K562 (cell line): ENCODE results near the gene CCDC32. TPM values are rescaled to one million over a fixed set of nuclear protein-coding genes. Genes with fewer than 3 reads are reported as not detected.

ENCODE experiments used
- EP400 ChIP-seq: fragments of 450-650 bp; IDR thresholded peaks from 2 replicates; pipeline ENCODE4 v1.6.1; 2017; ENCODE audit warnings: antibody characterized with exemption, mild to moderate bottlenecking, moderate library complexity
- HDAC2 ChIP-seq: fragments of 450-650 bp; IDR thresholded peaks from 2 replicates; pipeline ENCODE4 v1.6.1; 2016; ENCODE audit warnings: mild to moderate bottlenecking
- HDAC3 ChIP-seq: fragments of 450-650 bp; IDR thresholded peaks from 2 replicates; pipeline ENCODE4 v1.6.1; 2018; ENCODE audit warnings: borderline replicate concordance, mild to moderate bottlenecking, moderate library complexity; ENCODE audit not compliant: partially characterized antibody
- JUND ChIP-seq, 2 experiments: IDR thresholded peaks; 2 replicates in 1 of 2; 3 replicates in 1 of 2; pipeline ENCODE4 v1.6.1; 2011; ENCODE audit warnings: borderline replicate concordance in 2 of 2, low read depth in 2 of 2, low read length in 2 of 2, improper control_type of control experiment in 1 of 2, missing biosample characterization in 1 of 2, missing genetic modification characterization in 1 of 2, missing genetic modification reagents in 1 of 2
- KAT7 ChIP-seq: sonication (generic); formaldehyde crosslinking; IDR thresholded peaks from 2 replicates; pipeline ENCODE4 v1.8.0; 2022; ENCODE audit warnings: missing genetic modification reagents, mild to moderate bottlenecking, borderline replicate concordance
- MAZ ChIP-seq, 2 experiments: fragments of 450-650 bp in 1 of 2; sonication (generic) in 1 of 2; formaldehyde crosslinking; IDR thresholded peaks in 1 of 2; conservative IDR thresholded peaks in 1 of 2; 2 replicates each; pipeline versions ENCODE4 v1.4.0 to v1.5.0; 2020; ENCODE audit warnings: mild to moderate bottlenecking in 1 of 2, missing genetic modification reagents in 1 of 2
- NCOA2 ChIP-seq, 2 experiments: fragments of 450-650 bp; IDR thresholded peaks; 2 replicates each; pipeline ENCODE4 v1.6.1; 2018; ENCODE audit warnings: mild to moderate bottlenecking in 2 of 2, moderate library complexity in 1 of 2; ENCODE audit not compliant: partially characterized antibody in 2 of 2
- PHF21A ChIP-seq: fragments of 450-650 bp; IDR thresholded peaks from 2 replicates; pipeline ENCODE4 v1.6.1; 2017; ENCODE audit warnings: low read depth, borderline replicate concordance
- polyA plus RNA-seq, 8 experiments: library from polyadenylated mRNA; depleted of rRNA in 4 of 8; stranded (reverse) in 5 of 8; unstranded in 3 of 8; fragments of >200 nt; fragmentation: Nextera tagmentation in 2 of 8; fragmentation: Illumina TruSeq in 1 of 8; extraction: Ambion mirVana in 2 of 8; extraction: Trizol in 1 of 8; gene quantifications; 2 replicates each; pipeline versions ENCODE4 v1.2.1 to v1.2.3, GENCODE V29; 2011 to 2014; ENCODE audit warnings: inconsistent platforms in 1 of 8, missing spikeins in 1 of 8
- total RNA-seq, 7 experiments: library from RNA; depleted of rRNA in 6 of 7; stranded (reverse); fragments of >200 nt in 6 of 7; fragmentation: Illumina TruSeq in 2 of 7; extraction: Trizol in 2 of 7; gene quantifications; 2 replicates each; pipeline versions ENCODE4 v1.2.1 to v1.2.3, GENCODE V29; 2011 to 2021; ENCODE audit warnings: low replicate concordance in 1 of 7
- TF ChIP-seq, protein P1 (sequence below): fragments of 450-650 bp; IDR thresholded peaks from 2 replicates; pipeline ENCODE4 v1.7.1; 2018; ENCODE audit warnings: mild to moderate bottlenecking, low read depth; ENCODE audit not compliant: partially characterized antibody
- TF ChIP-seq, protein P2 (sequence below): fragments of 450-650 bp; formaldehyde crosslinking; IDR thresholded peaks from 2 replicates; pipeline ENCODE4 v1.4.0; 2020; ENCODE audit warnings: mild to moderate bottlenecking, moderate library complexity
- TF ChIP-seq, protein P3 (sequence below), 2 experiments: fragments of 450-650 bp; formaldehyde crosslinking in 1 of 2; IDR thresholded peaks; 2 replicates each; pipeline versions ENCODE4 v1.4.0 to v1.6.1; 2014 to 2020; ENCODE audit warnings: mild to moderate bottlenecking in 2 of 2, borderline replicate concordance in 1 of 2, low read depth in 1 of 2

Gene CCDC32
- total and polyA plus RNA-seq, 9 of the 15 experiments (the other 6 are each of a cell fraction or from before 2014, with no cell fraction given), result 22.2 to 94.8 (median 37.1) TPM

DNA sequence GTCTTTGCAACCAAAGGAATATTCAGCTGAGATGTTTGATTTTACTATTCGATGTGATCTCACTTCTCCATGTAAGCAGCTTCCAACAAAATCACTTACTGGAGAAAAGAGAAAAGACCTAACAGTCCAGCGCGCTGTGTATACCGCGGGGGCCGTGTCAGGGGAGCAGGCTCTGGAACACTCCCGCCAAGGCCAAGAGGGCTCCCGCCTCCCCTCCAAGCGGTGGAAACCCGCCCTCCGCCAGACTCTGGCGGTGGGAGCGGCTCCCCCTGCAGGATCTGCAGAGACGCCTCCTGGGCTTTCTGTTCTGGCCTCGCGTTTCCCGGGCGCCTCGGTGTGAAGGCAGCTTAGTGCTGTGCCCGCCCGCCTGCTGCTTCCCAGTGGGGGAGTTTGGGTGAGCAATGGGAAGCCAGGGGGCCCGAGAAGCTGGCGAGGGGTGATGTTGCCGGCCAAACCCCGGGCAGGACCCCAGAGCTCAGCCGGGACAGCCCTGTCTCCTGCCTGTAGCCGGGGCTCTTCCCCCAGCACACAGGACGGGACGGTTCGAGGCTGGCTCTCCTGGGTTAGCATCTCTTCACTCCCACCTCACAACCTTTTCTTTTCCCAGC is 57.8 kb downstream of the CCDC32 start (continued):
- peak; percentile 65 for TF ChIP-seq JUND (IDR thresholded peaks at IDR 0.05; ENCODE audit: borderline replicate concordance, low read depth, low read length)
- TF ChIP-seq JUND (tag; IDR thresholded peaks at IDR 0.05; ENCODE audit: borderline replicate concordance, low read depth, low read length), result peak; percentile 15; the same call in 1 of the 3 replicates
- TF ChIP-seq, protein P1, sequence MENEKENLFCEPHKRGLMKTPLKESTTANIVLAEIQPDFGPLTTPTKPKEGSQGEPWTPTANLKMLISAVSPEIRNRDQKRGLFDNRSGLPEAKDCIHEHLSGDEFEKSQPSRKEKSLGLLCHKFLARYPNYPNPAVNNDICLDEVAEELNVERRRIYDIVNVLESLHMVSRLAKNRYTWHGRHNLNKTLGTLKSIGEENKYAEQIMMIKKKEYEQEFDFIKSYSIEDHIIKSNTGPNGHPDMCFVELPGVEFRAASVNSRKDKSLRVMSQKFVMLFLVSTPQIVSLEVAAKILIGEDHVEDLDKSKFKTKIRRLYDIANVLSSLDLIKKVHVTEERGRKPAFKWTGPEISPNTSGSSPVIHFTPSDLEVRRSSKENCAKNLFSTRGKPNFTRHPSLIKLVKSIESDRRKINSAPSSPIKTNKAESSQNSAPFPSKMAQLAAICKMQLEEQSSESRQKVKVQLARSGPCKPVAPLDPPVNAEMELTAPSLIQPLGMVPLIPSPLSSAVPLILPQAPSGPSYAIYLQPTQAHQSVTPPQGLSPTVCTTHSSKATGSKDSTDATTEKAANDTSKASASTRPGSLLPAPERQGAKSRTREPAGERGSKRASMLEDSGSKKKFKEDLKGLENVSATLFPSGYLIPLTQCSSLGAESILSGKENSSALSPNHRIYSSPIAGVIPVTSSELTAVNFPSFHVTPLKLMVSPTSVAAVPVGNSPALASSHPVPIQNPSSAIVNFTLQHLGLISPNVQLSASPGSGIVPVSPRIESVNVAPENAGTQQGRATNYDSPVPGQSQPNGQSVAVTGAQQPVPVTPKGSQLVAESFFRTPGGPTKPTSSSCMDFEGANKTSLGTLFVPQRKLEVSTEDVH, result peak; percentile 88
- 0 out of 2 replicates have a peak, but pooled peaks have one; percentile 35 for TF ChIP-seq HDAC2
- TF ChIP-seq NCOA2 (IDR thresholded peaks at IDR 0.05; ENCODE audit: partially characterized antibody in 2 of 2), result no peak
- TF ChIP-seq, protein P2, sequence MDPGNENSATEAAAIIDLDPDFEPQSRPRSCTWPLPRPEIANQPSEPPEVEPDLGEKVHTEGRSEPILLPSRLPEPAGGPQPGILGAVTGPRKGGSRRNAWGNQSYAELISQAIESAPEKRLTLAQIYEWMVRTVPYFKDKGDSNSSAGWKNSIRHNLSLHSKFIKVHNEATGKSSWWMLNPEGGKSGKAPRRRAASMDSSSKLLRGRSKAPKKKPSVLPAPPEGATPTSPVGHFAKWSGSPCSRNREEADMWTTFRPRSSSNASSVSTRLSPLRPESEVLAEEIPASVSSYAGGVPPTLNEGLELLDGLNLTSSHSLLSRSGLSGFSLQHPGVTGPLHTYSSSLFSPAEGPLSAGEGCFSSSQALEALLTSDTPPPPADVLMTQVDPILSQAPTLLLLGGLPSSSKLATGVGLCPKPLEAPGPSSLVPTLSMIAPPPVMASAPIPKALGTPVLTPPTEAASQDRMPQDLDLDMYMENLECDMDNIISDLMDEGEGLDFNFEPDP (CRISPR knock-in tag), result no peak
- peak; percentile 56 to 95; a peak in 3 of 4 replicates for TF ChIP-seq MAZ (CRISPR knock-in tag; conservative IDR thresholded peaks at IDR 0.05 in 1 of 2, IDR thresholded peaks at IDR 0.05 in 1 of 2)
- 0 out of 2 replicates have a peak, but pooled peaks have one; percentile 13 for TF ChIP-seq PHF21A
- TF ChIP-seq KAT7 (CRISPR knock-in tag), result no peak
- TF ChIP-seq EP400, result 0 out of 2 replicates have a peak, but pooled peaks have one; percentile 22
- TF ChIP-seq, protein P3, sequence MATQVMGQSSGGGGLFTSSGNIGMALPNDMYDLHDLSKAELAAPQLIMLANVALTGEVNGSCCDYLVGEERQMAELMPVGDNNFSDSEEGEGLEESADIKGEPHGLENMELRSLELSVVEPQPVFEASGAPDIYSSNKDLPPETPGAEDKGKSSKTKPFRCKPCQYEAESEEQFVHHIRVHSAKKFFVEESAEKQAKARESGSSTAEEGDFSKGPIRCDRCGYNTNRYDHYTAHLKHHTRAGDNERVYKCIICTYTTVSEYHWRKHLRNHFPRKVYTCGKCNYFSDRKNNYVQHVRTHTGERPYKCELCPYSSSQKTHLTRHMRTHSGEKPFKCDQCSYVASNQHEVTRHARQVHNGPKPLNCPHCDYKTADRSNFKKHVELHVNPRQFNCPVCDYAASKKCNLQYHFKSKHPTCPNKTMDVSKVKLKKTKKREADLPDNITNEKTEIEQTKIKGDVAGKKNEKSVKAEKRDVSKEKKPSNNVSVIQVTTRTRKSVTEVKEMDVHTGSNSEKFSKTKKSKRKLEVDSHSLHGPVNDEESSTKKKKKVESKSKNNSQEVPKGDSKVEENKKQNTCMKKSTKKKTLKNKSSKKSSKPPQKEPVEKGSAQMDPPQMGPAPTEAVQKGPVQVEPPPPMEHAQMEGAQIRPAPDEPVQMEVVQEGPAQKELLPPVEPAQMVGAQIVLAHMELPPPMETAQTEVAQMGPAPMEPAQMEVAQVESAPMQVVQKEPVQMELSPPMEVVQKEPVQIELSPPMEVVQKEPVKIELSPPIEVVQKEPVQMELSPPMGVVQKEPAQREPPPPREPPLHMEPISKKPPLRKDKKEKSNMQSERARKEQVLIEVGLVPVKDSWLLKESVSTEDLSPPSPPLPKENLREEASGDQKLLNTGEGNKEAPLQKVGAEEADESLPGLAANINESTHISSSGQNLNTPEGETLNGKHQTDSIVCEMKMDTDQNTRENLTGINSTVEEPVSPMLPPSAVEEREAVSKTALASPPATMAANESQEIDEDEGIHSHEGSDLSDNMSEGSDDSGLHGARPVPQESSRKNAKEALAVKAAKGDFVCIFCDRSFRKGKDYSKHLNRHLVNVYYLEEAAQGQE (IDR thresholded peaks at IDR 0.05; ENCODE audit: borderline replicate concordance), result peak; percentile 78; the same call in 1 of the 2 replicates
- TF ChIP-seq, protein P3 (CRISPR knock-in tag; IDR thresholded peaks at IDR 0.05; ENCODE audit: low read depth), result peak; percentile 49; the same call in 1 of the 2 replicates
- TF ChIP-seq HDAC3, result no peak
